Adrenal gland (tissue), 12 donors: ENCODE data around the gene KIF25. TPM values are rescaled to one million over a fixed set of nuclear protein-coding genes. Genes with fewer than 3 reads are reported as not detected.

ENCODE experiments used
- DNase-seq, 7 donors: peaks; one replicate each; pipeline ENCODE4 v3.0.0-alpha.2; 2019 to 2020
- H3K27ac ChIP-seq, 5 donors: fragments of 200-600 bp; sonication (generic) in 4 of 5; 1 replicate in 3 of 5; 2 replicates in 2 of 5; pipeline versions ENCODE4 v1.5.1 to v1.8.0; 2016 to 2020; ENCODE audit warnings: mild to moderate bottlenecking in 1 of 5
- H3K27me3 ChIP-seq: fragments of 200-600 bp; 2 replicates; pipeline ENCODE4 v1.8.0; 2021
- H3K36me3 ChIP-seq, 2 donors: fragments of 200-600 bp; replicated peaks in 1 of 2; 1 replicate in 1 of 2; 2 replicates in 1 of 2; pipeline versions ENCODE4 v1.5.1 to v1.8.0; 2018 to 2022
- H3K4me1 ChIP-seq, 2 donors: fragments of 200-600 bp; replicated peaks in 1 of 2; 1 replicate in 1 of 2; 2 replicates in 1 of 2; pipeline versions ENCODE4 v1.5.1 to v1.8.0; 2018 to 2021
- H3K4me3 ChIP-seq, 4 donors: fragments of 200-600 bp; sonication (generic) in 3 of 4; one replicate each; pipeline ENCODE4 v1.5.1; 2016 to 2018
- H3K9me3 ChIP-seq, 3 donors: fragments of 200-600 bp; sonication (generic) in 1 of 3; replicated peaks in 1 of 3; 1 replicate in 2 of 3; 2 replicates in 1 of 3; pipeline versions ENCODE4 v1.5.1 to v1.8.0; 2016 to 2021
- CTCF ChIP-seq, 6 experiments: fragments of 450-650 bp in 4 of 6; fragments of 200-600 bp in 2 of 6; sonication (generic) in 1 of 6; IDR thresholded peaks; 1 replicate in 5 of 6; 2 replicates in 1 of 6; pipeline versions ENCODE4 v1.5.1 to v1.8.0; 2016 to 2021; ENCODE audit warnings: antibody characterized with exemption in 6 of 6, mild to moderate bottlenecking in 2 of 6, moderate library complexity in 1 of 6
- POLR2A ChIP-seq, 2 donors: fragments of 450-650 bp; IDR thresholded peaks; one replicate each; pipeline ENCODE4 v1.6.1; 2017; ENCODE audit warnings: antibody characterized with exemption in 2 of 2, mild to moderate bottlenecking in 2 of 2, moderate library complexity in 1 of 2
- WGBS, 4 donors: extraction: QIAGEN DNeasy Blood & Tissue Kit in 2 of 4; methylation state at CpG; one replicate each; pipeline versions ENCODE4 v1.1.5 to v1.1.7; 2013 to 2017; 5-methylcytosine and 5-hydroxymethylcytosine counted together
- intact Hi-C, 2 donors: fragments of 100-400 bp; cut with DNase I; formaldehyde crosslinking; loops; one replicate each; pipeline versions ENCODE4 v1.14.1 to v1.15.0; 2022 to 2023
- polyA plus RNA-seq, 3 donors: library from polyadenylated mRNA; stranded (reverse); fragments of 200-250 nt in 2 of 3; fragments of 350-450 nt in 1 of 3; fragmentation: Illumina TruSeq in 1 of 3; extraction: RNeasy Lipid Tissue Mini Kit (QIAGEN cat#74804) in 1 of 3; gene quantifications; one replicate each; pipeline ENCODE4 v1.2.3, GENCODE V29; 2013 to 2014
- total RNA-seq, 9 donors: library from RNA; depleted of rRNA in 4 of 9; stranded (reverse); fragments of >200 nt in 4 of 9; fragments of 120-200 nt in 1 of 9; fragmentation: NEBNext Ultra II Directional in 1 of 9; extraction: Animal tissue kit (Norgen Biotek cat#: 25700) in 1 of 9; gene quantifications; one replicate each; pipeline versions ENCODE4 v1.1.0 to v1.2.4, GENCODE V29; 2013 to 2023
- donor health status: healthy with polysubstance abuse.
- donor health status: Bipolar disorder and iron deficiency.
- donor health status: DM: yes; HTN: yes; CAD: no.
- donor health status: DM: no; HTN: no; CAD: no.
- donor health status: DM: no; HTN: no; CAD: no.
- donor health status: DM: yes; HTN: yes; CAD: no.

The KIF25 gene
- total and polyA plus RNA-seq, 12 donors = 0.44 to 0.97 TPM; not detected in 10

GRCh38 chr6:168037856-168038255 is 40.4 kb downstream of the KIF25 start:
- 79 to 90% (median 85%) methylated on average over 5 of the region's 5 CpGs for WGBS, 4 donors
- intact Hi-C loops = no loop called here

GRCh38 chr6:168038576-168039140 is 41.2 kb downstream of the KIF25 start:
- no peak for TF ChIP-seq CTCF (IDR thresholded peaks at IDR 0.05)
- TF ChIP-seq POLR2A (IDR thresholded peaks at IDR 0.05) = no peak
- Histone ChIP-seq H3K27me3 (no peaks in the 10 kb centered on the region), H3K4me1 (peaks cover 0 to 7% of the 10 kb centered on the region in 2 donors), H3K36me3 (no peaks in the 10 kb centered on the region), H3K27ac (no peak overlapping the region), H3K9me3 (peaks cover 0 to 16% (median 0%) of the 10 kb centered on the region in 3 donors), H3K4me3 (no peak overlapping the region)
- WGBS, 4 donors = 86 to 96% (median 90%) methylated on average over 8 to 13 of the region's 13 CpGs
- DNase-seq = no peak
- intact Hi-C loops = no loop called here

More at GRCh38 chr6:168037856-168038255, 40.4 kb downstream of the KIF25 start:
- peaks cover 0 to 7% of the 10 kb centered on the region in 2 donors for H3K4me1 ChIP-seq
- H3K27ac ChIP-seq = no peak overlapping the region
- H3K9me3 ChIP-seq = peaks cover 0 to 16% (median 0%) of the 10 kb centered on the region in 3 donors
- no peak overlapping the region for H3K4me3 ChIP-seq
- no peak for DNase-seq
- no peaks in the 10 kb centered on the region for H3K27me3 ChIP-seq
- TF ChIP-seq CTCF (IDR thresholded peaks at IDR 0.05) (no peak), POLR2A (IDR thresholded peaks at IDR 0.05) (no peak)
- H3K36me3 ChIP-seq = no peaks in the 10 kb centered on the region

DNA sequence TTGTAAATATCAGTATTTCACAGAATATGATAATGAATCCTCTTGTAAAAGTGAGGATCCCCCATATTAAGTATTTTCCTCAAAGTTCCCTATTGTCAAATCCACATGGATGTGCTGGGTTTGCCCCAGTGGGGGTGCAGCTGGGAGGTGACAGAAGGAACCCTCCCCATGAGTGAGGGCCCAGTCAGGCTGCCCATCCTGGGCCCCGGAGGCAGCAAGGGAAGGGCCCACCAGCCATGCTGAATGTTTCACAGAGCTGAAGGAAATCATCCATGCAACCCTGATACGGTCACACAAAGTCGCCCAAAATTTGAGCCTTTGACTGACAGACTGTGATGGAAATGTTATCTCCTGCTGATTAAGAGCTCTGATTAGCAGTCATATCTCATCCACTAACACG is 41.8 kb downstream of the KIF25 start:
- Histone ChIP-seq H3K9me3 (peaks cover 0 to 16% (median 0%) of the 10 kb centered on the region in 3 donors), H3K36me3 (no peaks in the 10 kb centered on the region), H3K4me1 (peaks cover 0 to 7% of the 10 kb centered on the region in 2 donors), H3K27ac (no peak overlapping the region), H3K4me3 (no peak overlapping the region), H3K27me3 (no peaks in the 10 kb centered on the region)
- intact Hi-C loops = no loop called here
- WGBS, 4 donors = 89 to 93% (median 90%) methylated on average over 4 of the region's 4 CpGs
- no peak for DNase-seq
- TF ChIP-seq POLR2A (IDR thresholded peaks at IDR 0.05) (no peak), CTCF (IDR thresholded peaks at IDR 0.05) (no peak)

DNA sequence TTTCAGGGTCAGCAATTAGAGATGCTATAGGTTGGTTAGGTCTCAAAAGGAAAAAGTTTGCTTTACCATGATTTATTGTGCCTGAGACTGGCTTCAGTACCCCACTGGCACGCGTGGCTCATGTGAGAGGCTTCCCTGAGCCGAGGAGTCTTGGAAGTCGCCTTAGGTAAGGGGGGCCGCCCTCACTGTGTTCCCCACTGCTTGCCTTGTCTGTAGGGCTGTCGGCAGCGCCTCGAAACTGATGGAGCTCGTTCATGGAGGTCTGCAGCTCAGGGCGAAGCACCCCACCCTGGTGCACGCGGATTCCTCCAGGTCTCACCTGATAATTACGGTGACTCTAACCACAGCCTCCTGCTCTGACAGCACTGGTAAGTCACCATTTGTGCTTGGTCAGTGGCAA is 42.4 kb downstream of the KIF25 start:
- DNase-seq = no peak
- H3K36me3 ChIP-seq = no peaks in the 10 kb centered on the region
- H3K9me3 ChIP-seq = peaks cover 0 to 16% (median 0%) of the 10 kb centered on the region in 3 donors
- no peaks in the 10 kb centered on the region for H3K27me3 ChIP-seq
- intact Hi-C loops = no loop called here
- no peak overlapping the region for H3K4me3 ChIP-seq
- TF ChIP-seq CTCF (IDR thresholded peaks at IDR 0.05) (no peak), POLR2A (IDR thresholded peaks at IDR 0.05) (no peak)
- H3K27ac ChIP-seq = no peak overlapping the region
- 80 to 87% (median 85%) methylated on average over 9 to 13 of the region's 13 CpGs for WGBS, 4 donors
- peaks cover 0 to 7% of the 10 kb centered on the region in 2 donors for H3K4me1 ChIP-seq
